SIG-M5 (cell line): Measurements from ENCODE around the gene LRRC66.

ENCODE experiments used
- DNase-seq: peaks from one replicate; lab custom pipeline; 2025; lab: John Stamatoyannopoulos, UW

LRRC66 gene

DNA sequence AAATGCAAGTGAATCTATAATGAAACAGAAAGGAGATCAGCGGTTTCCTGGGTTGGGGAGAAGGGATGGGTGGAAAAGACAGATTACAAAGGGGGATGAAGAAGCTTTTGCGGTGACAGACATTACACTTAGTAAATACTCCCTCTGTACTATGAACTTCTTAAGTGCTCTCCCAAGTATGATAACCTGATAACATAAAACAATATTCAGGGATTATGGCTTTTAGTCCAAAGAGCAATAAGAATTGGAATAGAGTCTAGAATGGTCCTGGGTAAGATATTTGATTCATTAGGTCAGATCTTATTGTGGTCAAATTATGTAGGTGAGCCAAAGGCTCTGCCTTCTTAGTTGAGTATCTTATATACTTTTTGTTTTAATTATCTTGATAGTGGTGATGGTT, 9.2 kb downstream of the LRRC66 start:
- DNase-seq: no peak

DNA sequence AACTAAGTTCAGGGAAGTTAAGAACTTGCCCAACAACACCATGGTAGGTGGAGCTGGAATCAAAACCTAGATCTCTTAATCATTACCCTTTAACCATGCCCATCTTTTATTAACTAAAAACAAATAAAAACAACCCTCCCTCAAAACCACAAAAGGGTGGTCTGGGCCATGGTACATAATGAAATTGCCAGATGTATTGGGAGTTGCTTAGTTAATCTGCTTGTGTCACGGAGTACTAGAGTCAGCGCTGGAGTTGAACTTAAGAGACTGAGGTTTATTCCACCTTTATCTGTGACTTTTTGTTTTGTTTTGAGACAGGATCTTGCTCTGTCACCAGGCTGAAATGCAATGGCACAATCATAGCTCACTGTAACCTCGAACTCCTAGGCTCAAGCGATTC, 13.3 kb downstream of the LRRC66 start:
- DNase-seq: no peak

DNA sequence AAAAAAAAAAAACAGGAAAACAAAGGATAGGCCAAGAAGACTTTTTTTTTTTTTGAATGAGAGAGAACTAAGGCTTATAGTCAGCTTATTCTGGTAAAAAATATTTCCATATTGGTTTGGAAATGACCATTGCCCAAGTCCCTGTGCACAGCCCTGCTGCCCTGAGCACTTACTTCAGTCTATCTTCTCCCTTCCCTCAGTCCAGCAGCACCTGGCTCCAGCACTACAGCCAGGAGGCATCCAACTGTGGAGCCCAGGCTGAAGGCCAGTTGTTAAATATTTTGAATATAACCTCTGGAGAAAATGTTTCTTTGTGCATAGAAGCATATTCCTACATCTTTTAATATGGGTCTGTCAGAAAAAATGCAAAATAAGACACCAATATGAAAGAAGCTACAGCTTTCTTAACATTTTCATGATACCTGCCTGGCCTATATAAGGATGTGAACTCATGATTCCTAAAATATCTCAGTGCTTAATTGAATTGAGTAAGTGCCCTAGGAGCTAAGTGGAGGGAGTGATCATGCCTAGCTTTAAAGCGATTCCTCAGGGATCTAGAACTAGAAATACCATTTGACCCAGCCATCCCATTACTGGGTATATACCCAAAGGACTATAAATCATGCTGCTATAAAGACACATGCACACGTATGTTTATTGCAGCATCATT, 14.4 kb downstream of the LRRC66 start:
- DNase-seq: no peak

DNA sequence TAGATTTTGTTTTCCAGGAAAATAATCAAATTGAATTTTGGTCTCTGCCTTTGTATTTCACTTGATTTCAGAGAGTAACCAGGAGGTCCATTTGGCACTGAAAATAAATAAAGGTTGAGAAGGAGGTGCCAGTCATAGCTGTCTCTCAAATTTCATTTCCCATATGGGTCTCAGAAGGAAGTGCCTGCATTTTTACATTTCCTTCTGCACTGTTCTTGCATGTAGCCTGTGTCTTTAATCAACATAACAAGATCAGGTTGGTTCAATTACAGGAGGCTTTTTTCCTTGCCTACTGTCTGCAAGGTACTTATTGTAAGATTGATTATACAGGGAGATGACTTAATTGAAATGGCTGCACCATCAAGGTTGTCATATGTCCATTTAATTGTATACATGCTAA, 15.7 kb downstream of the LRRC66 start:
- no peak for DNase-seq

DNA sequence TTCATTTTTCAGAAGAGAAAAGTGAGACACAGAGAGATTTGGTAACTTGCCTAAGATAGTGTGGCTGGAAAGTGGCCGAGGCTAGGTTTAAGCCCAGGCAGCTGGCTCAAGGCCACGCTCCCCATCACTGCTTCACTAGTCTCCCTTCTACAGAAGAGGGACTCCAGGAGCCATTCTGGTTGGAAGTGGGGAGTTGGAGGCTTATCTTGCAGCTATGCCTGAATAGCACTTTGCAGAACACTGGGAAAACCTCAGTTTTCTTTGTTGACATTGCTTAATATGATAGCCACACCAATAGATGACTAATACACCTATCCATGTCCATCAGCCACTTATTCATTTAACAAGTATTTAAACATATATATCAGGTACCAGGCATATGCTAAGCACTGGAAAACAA, 18.5 kb downstream of the LRRC66 start:
- DNase-seq: no peak

DNA sequence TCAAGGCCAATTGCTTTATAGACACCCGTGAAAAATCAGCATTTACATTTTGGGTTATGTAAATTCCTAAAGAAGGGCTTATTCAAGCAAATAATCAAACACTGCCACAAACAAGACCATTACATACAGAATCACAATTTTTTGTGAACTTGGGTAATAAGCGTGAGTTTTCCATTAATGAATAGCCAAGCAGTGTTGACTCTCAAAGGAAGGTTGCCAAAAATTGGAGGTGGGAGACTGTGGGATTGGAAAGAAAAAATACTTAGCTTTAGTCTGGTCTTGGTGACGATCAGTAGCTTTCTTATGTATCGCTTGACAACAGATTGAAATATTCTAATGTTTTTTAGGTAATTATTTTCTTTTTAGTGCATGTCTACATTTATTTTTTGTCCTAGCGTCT, 20.9 kb downstream of the LRRC66 start:
- DNase-seq: no peak

DNA sequence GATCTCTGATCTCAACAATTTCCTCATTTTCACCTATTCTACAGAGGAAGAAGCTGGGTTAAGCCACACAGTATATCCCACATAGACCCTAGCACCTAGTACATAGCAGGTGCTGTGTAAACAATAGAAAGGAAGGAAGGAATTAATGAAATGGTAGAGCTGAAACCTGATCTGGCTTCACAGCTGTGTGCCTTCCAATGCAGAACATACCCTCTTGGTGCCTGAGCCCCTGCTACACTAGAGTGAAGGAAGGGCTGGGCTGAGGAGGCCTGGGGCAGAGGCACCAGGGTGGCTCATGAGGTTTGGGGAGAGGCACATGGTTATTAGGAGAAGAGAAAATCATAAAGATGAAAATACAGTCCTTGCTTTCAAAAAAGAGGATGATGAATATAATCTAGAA, 21.3 kb downstream of the LRRC66 start:
- DNase-seq: no peak

DNA sequence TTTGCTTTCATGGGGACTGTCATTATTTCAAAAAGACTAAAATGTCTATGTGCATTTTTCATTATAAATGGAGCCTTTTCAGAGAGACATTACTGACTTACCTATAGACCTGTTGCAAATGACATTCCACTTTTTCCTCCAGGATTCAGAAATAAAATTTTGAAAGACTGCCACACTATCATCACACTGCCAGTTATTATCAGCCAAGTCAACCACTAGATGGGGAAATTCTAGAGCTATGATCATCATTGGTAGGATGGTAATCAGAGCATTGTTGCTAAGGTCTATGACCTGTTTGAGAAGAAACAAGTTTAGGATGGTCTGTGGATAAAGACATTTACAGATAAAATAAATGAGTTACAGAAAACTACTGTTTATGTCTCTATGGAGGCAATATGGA, 22.5 kb downstream of the LRRC66 start:
- no peak for DNase-seq

DNA sequence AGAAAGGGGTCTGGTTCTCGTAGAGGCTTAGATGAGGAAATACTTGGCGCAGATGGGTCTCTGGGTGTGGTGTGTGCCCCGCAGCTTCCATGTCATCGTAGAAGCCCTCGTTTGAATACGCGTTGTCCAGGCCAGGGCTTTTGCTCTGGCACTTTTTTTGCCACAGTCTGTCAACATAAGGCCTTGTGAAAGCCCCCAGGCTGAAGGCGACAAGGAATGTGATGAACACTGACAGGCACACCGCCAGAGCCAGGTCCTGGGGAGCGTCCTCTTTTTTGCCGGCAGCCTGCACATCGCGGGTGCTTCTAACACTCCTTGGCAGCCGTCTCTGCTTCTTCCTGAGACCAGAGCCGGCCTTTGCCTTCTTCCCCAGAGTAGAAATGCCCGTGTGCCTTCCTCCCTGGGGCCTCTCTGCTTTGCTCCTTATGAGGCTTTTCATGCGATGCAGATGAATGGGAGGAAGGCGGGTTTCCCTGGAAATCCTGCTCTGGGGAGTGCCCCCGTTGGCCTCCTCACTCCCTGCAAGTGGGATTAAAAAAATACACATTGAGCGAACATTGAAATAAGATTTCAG, 24.4 kb downstream of the LRRC66 start:
- DNase-seq: no peak

DNA sequence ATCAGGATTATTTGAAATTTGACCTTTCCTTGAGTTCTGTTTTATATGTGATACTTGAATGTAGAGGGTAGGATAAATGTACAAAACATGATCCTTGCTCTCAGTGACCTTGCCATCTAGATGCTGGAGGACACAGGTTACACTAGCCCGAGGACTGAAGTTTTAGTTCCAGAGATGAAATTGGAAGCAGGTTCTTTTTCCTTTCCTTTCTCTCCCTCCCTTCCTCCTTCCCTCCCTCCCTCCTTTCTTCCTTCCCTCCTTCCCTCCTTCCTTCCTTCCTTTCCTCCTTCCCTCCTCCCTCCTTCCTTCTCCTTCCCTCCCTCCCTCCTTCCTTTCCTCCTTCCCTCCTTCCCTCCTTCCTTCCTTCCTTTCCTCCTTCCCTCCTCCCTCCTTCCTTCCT, 54.3 kb downstream of the LRRC66 start:
- no peak for DNase-seq

DNA sequence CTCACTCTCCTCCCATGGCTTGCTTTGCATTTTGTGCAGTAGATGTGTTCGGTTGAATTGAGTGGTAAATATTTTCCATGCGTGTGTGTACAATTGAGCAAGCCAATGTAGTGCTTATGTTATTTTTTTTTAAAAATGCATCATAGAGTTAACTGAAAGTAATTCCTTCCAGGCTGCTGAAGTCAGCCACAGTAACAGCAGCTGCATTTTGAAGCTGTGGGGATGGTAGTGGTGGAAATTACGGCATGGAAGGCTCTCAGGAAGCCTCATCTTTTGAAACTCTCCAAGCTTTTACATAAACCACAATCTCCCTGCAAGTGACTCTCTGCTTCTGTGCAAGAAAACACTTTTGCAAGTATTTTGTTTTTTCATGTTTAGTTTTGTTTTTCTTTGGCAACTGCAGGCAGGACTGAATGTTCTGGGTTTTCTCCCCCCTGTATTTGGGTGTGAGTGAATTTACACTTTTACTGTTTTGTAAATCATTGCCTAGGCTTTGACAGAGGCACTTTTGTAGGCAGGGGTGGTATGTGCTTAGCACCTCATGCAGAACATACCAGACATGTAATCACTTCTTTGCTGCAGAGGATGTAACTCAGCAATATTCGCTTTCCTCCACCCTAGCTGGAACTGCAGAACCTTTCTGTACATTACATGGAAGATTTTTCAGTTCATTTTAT, 56.2 kb downstream of the LRRC66 start:
- no peak for DNase-seq

DNA sequence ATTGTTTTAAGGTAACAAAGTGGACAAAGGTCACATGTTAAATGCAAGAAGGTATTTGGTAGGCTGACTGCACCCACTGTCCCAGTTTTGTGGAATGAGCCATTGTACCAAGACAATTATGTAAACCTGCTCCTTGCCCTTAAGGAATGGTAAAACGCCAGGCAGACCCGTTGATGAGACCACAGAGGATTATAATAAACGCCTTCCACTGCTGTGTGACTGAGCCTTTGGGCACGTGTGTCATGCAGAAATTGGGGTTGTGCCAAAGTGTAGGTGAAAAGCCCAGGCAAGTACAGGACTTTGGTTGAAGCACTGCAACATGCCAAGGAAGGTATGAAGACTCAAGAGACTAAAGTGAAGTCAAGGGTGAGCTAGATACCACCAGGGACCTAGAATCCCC, 59.7 kb downstream of the LRRC66 start:
- DNase-seq: no peak

DNA sequence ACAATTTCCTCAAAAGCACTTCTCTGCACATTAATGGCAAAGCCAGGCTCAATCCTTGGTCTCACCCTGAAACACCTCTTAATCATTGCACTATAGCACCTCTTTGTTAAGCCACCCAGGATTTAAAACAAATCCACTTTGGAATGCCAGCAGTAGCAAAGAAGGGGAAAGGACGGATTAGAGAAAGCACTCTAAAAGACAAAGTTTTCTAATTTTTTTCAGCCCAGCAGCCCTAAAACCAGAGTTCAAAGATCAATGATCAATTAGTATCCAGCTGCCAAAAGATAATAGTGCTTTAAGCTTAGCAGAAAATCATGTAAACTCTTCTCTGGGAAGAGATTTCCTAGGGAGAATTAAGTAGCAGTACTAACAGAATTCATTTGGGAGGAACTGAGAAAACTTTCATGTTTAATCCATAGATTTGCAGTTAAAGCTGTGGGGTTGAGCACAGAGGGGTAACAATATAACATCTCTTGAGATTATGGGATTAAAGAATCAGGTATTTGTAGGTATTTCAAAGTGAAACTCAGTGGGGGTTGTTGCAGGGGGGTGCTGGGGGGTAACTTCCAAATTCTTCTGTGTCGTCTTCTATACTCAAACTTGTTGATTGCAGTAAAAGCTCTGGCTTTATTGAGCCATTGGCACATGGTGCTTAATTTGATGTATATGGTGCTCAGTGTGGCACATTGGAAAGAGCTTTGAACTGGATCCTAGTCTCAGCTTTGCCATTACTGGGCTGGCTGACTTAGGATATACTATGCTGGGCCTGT, 61.8 kb downstream of the LRRC66 start:
- no peak for DNase-seq
